Testis (tissue), 3 donors: ENCODE measurements around the gene JPT1. TPM values are rescaled to one million over a fixed set of nuclear protein-coding genes. Genes with fewer than 3 reads are reported as not detected.
"Not testable (repeated sequence)": the region's sequence is repeated elsewhere in the genome, so short reads cannot be mapped to it uniquely, and the experiment has no call there.

Experiments
- DNase-seq: peaks from one replicate; pipeline ENCODE4 v3.0.0-alpha.2; 2019
- H3K27ac ChIP-seq, 2 donors: fragments of 200-600 bp; sonication (generic); one replicate each; pipeline ENCODE4 v1.5.1; 2019
- H3K27me3 ChIP-seq: fragments of 200-600 bp; sonication (generic); one replicate; pipeline ENCODE4 v1.5.1; 2019
- H3K36me3 ChIP-seq: fragments of 200-600 bp; sonication (generic); one replicate; pipeline ENCODE4 v1.5.1; 2017; ENCODE audit warnings: low read depth; ENCODE audit errors: missing control alignments
- H3K4me1 ChIP-seq: fragments of 200-600 bp; sonication (generic); one replicate; pipeline ENCODE4 v1.5.1; 2019
- H3K4me3 ChIP-seq, 2 donors: fragments of 200-600 bp; sonication (generic); one replicate each; pipeline ENCODE4 v1.5.1; 2017 to 2019
- H3K9me3 ChIP-seq: fragments of 200-600 bp; sonication (generic); one replicate; pipeline ENCODE4 v1.5.1; 2017
- CTCF ChIP-seq, 3 experiments: fragments of 450-650 bp in 2 of 3; fragments of 200-600 bp in 1 of 3; sonication (generic) in 1 of 3; IDR thresholded peaks; one replicate each; pipeline ENCODE4 v1.5.1; 2016 to 2019; ENCODE audit warnings: antibody characterized with exemption in 3 of 3, mild to moderate bottlenecking in 2 of 3, moderate library complexity in 1 of 3
- POLR2A ChIP-seq: fragments of 450-650 bp; IDR thresholded peaks from one replicate; pipeline ENCODE4 v1.6.1; 2017; ENCODE audit warnings: antibody characterized with exemption, mild to moderate bottlenecking, moderate library complexity
- WGBS, 2 donors: methylation state at CpG; one replicate each; pipeline ENCODE4 v1.1.5; 2018; 5-methylcytosine and 5-hydroxymethylcytosine counted together
- intact Hi-C: fragments of 100-400 bp; cut with DNase I; formaldehyde crosslinking; loops from one replicate; pipeline ENCODE4 v1.15.1; 2023; ENCODE audit warnings: low total_unique reads
- polyA plus RNA-seq: library from polyadenylated mRNA; stranded (reverse); fragments of 350-450 nt; fragmentation: Illumina TruSeq; extraction: RNeasy Lipid Tissue Mini Kit (QIAGEN cat#74804); gene quantifications from one replicate; pipeline ENCODE4 v1.2.3, GENCODE V29; 2014; ENCODE audit warnings: low read depth, low replicate concordance; ENCODE audit not compliant: insufficient read depth
- total RNA-seq, 2 donors: library from RNA; depleted of rRNA; stranded (reverse); fragments of >200 nt; gene quantifications; one replicate each; pipeline ENCODE4 v1.2.3, GENCODE V29; 2016

JPT1 gene
- total and polyA plus RNA-seq, 3 donors from 2014 or later: 234 to 758 (median 371) TPM

GRCh38 chr17:75135452-75135851 lies 18.9 kb downstream of the JPT1 start:
- Histone ChIP-seq H3K4me3 (no peak overlapping the region), H3K9me3 (no peaks in the 10 kb centered on the region), H3K27me3 (no peaks in the 10 kb centered on the region), H3K27ac (peak overlapping the region; percentile 53 to 72), H3K36me3 (no peaks in the 10 kb centered on the region), H3K4me1 (peaks cover 30% of the 10 kb centered on the region)
- no peak for TF ChIP-seq POLR2A
- TF ChIP-seq CTCF (IDR thresholded peaks at IDR 0.05): no peak
- WGBS, 2 donors: 28 to 37% methylated on average over 5 of the region's 5 CpGs
- DNase-seq: no peak
- intact Hi-C loops: no loop called here

GRCh38 chr17:75133607-75134347 lies 20.5 kb downstream of the JPT1 start:
- H3K27ac ChIP-seq: peak overlapping the region in 1 of 2 donors; percentile 72
- WGBS, 2 donors: 89 to 92% methylated on average over 14 of the region's 14 CpGs
- H3K36me3 ChIP-seq: not testable (repeated sequence)

GRCh38 chr17:75133001-75133400 lies 21.3 kb downstream of the JPT1 start:
- DNase-seq: no peak
- TF ChIP-seq POLR2A: no peak
- no peak for TF ChIP-seq CTCF (IDR thresholded peaks at IDR 0.05)
- 75 to 83% methylated on average over 3 of the region's 3 CpGs for WGBS, 2 donors
- H3K4me1 ChIP-seq: peaks cover 27% of the 10 kb centered on the region
- H3K27me3 ChIP-seq: no peaks in the 10 kb centered on the region
- no peaks in the 10 kb centered on the region for H3K9me3 ChIP-seq
- H3K27ac ChIP-seq: no peak overlapping the region
- intact Hi-C loops: no loop called here
- H3K4me3 ChIP-seq: no peak overlapping the region
- no peaks in the 10 kb centered on the region for H3K36me3 ChIP-seq

More at GRCh38 chr17:75133607-75134347, 20.5 kb downstream of the JPT1 start:
- H3K9me3 ChIP-seq, DNase-seq, H3K4me3 ChIP-seq, H3K27me3 ChIP-seq, intact Hi-C loops: not testable (repeated sequence)
- H3K4me1 ChIP-seq: peaks cover 27% of the 10 kb centered on the region

- H3K27me3 ChIP-seq, H3K36me3 ChIP-seq, DNase-seq, intact Hi-C loops, H3K9me3 ChIP-seq: not testable (repeated sequence)
- Histone ChIP-seq H3K4me3 (peak overlapping the region; percentile 69 to 81), H3K27ac (peak overlapping the region; percentile 76 to 87), H3K4me1 (peaks cover 27% of the 10 kb centered on the region)
- 54 to 66% methylated on average over 37 to 40 of the region's 40 CpGs for WGBS, 2 donors
Measured at GRCh38 chr17:75132018-75133000, 22.0 kb downstream of the JPT1 start.

GRCh38 chr17:75131278-75132017 lies 22.9 kb downstream of the JPT1 start, which contains the start of gene NT5C:
NT5C (minus strand) TSS chr17:75131742; CDS start chr17:75131707, 35 bp downstream.
- no peaks in the 10 kb centered on the region for H3K36me3 ChIP-seq
- peak; percentile 50 to 65 (median 63) for TF ChIP-seq CTCF (IDR thresholded peaks at IDR 0.05)
- no peak for TF ChIP-seq POLR2A
- peak; percentile 92 for DNase-seq
- 0 to 2% methylated on average over 14 to 58 of the region's 82 CpGs for WGBS, 2 donors
- H3K4me3 ChIP-seq: peak within 1 kb of the TSS; percentile 69 to 81
- no peaks in the 10 kb centered on the region for H3K9me3 ChIP-seq
- H3K27ac ChIP-seq: peak within 1 kb of the TSS; percentile 76 to 87
- H3K4me1 ChIP-seq: peaks cover 26% of the 10 kb centered on the region
- H3K27me3 ChIP-seq: no peaks in the 10 kb centered on the region
- intact Hi-C loops: no loop called here
